Mesothelial cell of epicardium (in vitro differentiated cells): ENCODE measurements around the gene RPL10A. TPM values are rescaled to one million over a fixed set of nuclear protein-coding genes. Genes with fewer than 3 reads are reported as not detected.
A peak's percentile ranks its signal among the peaks of the same experiment; 100 is the strongest.

Experiments
- DNase-seq, 2 experiments: peaks; one replicate each; pipeline ENCODE4 v3.0.0; 2021; ENCODE audit warnings: low spot score in 2 of 2; ENCODE audit not compliant: unreplicated experiment in 2 of 2
- H3K27ac Mint-ChIP-seq: 2 replicates; pipeline ENCODE4 v1.8.0; 2021; ENCODE audit warnings: mixed read lengths
- H3K27me3 Mint-ChIP-seq: 2 replicates; pipeline ENCODE4 v1.8.0; 2021; ENCODE audit warnings: low read depth, mixed read lengths
- H3K36me3 Mint-ChIP-seq: 2 replicates; pipeline ENCODE4 v1.8.0; 2021; ENCODE audit warnings: mixed read lengths
- H3K4me1 Mint-ChIP-seq: 2 replicates; pipeline ENCODE4 v1.8.0; 2021; ENCODE audit warnings: mixed read lengths
- H3K4me3 Mint-ChIP-seq: 2 replicates; pipeline ENCODE4 v1.8.0; 2021; ENCODE audit warnings: mild to moderate bottlenecking, moderate library complexity, mixed read lengths
- H3K9me3 Mint-ChIP-seq: 2 replicates; pipeline ENCODE4 v1.8.0; 2021; ENCODE audit warnings: mixed read lengths
- CTCF ChIP-seq: fragments of 200-600 bp; sonication (generic); IDR thresholded peaks from one replicate; pipeline ENCODE4 v1.5.0; 2021; ENCODE audit warnings: antibody characterized with exemption; ENCODE audit not compliant: unreplicated experiment
- total RNA-seq: library from RNA; stranded (reverse); gene quantifications from 3 replicates; pipeline ENCODE4 v1.2.1, GENCODE V29; 2021

RPL10A gene
- total RNA-seq, 1 donor from 2014 or later, result 1,840 TPM

DNA sequence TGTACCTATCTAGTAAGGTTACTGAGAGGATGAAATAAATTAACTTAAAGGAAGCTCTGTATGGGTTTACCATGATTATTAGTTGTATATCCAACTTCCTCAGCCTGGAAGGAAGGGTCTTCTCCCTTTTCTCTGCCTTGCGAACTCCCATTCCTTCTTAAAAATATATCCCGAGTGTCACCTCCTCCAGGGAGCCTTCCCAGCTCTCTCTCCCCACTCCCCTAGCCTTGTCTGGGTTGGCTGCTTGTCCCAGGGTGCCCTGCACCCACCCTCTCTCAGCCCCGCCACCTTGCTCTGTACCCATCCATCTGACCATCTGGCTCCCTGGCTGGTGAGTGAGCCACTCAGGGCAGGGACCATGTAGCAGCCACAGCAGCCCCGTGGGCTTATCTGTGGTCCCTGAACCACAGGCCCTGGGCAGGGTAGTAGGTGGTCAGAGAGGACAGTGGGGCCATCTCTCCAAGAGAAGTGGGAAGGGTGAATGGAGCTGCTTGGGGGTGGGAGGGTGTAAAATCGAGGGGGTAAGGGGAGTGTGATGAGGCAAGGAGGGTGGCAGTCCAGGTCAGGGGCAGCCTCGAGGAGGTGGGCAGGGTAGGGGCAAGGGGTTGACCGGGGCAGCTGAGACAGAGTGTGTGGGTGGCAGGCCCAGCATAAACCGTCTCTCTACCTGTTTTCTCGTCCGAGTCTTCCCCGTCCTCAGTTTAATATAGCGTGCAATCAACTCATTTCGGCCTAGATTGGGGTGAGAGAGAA is 15.9 kb downstream of the RPL10A start:
- H3K4me3 Mint-ChIP-seq, result no peak overlapping the region
- peaks cover 45% of the 10 kb centered on the region for H3K4me1 Mint-ChIP-seq
- TF ChIP-seq CTCF, result no peak
- H3K36me3 Mint-ChIP-seq, result peaks cover 10% of the 10 kb centered on the region
- peak overlapping the region; percentile 99 for H3K27ac Mint-ChIP-seq
- H3K27me3 Mint-ChIP-seq, result no peaks in the 10 kb centered on the region
- no peaks in the 10 kb centered on the region for H3K9me3 Mint-ChIP-seq
- DNase-seq, result no peak

DNA sequence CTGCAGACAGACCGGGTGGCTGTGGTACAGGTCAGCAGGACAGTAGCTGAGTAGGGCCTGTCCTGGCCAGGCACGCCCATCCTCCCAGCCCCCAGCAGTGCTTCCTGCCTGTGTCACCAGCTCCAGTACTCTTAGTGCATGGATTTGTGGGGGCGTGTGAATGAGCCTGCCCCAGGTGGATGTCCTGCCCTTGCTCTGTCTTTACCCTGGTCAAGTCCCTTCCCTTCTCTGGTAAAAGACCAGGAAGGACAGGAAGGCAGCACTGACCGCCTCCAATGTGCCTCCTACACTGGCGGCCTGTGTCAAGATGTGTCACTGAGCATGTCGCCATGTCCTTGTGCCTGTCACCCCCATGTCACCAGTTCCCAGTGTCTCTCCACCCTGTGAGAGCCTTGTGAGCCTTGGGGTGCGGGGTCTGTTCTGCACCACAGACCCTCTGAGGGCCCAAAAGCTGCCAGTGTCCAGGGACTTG is 16.8 kb downstream of the RPL10A start:
- H3K4me3 Mint-ChIP-seq, result peak overlapping the region; percentile 49
- H3K27ac Mint-ChIP-seq, result peak overlapping the region; percentile 99
- H3K27me3 Mint-ChIP-seq, result no peaks in the 10 kb centered on the region
- H3K4me1 Mint-ChIP-seq, result peaks cover 47% of the 10 kb centered on the region
- H3K36me3 Mint-ChIP-seq, result peaks cover 9% of the 10 kb centered on the region
- DNase-seq, result no peak
- no peaks in the 10 kb centered on the region for H3K9me3 Mint-ChIP-seq
- TF ChIP-seq CTCF, result no peak

DNA sequence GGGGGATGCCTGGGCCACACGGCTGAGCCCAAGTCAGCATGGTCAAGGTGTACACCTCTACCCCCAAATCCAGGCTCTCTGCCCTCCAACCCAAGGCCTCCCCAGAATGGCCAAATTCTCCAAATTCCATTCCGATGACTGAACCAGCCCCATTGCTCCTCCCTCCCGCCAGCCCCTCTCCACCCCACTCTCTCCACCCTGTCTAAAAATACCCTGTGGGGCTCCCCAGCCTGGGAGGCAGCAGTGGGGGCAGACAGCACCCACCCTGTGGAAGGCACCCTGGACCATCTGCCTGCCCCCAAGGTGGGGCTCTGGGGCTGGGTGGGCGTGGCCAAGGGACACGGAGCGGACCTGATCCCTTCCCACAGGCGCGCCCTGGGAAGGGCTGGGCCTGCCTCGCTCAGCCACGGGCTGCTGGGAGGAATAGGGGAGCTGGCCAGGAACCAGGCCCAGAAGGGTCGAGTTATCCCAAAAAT is 17.2 kb downstream of the RPL10A start:
- Mint-ChIP-seq H3K36me3 (peaks cover 9% of the 10 kb centered on the region), H3K9me3 (no peaks in the 10 kb centered on the region)
- peak in 1 of 2 experiments; percentile 63 for DNase-seq

GRCh38 chr6:35486005-35486925 is 18.1 kb downstream of the RPL10A start:
- Mint-ChIP-seq H3K27me3 (no peaks in the 10 kb centered on the region), H3K9me3 (no peaks in the 10 kb centered on the region), H3K36me3 (peaks cover 9% of the 10 kb centered on the region), H3K4me1 (peaks cover 56% of the 10 kb centered on the region), H3K27ac (peak overlapping the region; percentile 99), H3K4me3 (peak overlapping the region; percentile 49)
- TF ChIP-seq CTCF, result no peak
- peak; percentile 76 to 89 for DNase-seq

More for the DNA sequence above, 17.2 kb downstream of the RPL10A start:
- peak overlapping the region; percentile 99 for H3K27ac Mint-ChIP-seq
- no peak for TF ChIP-seq CTCF
- H3K4me3 Mint-ChIP-seq, result peak overlapping the region; percentile 49
- H3K4me1 Mint-ChIP-seq, result peaks cover 50% of the 10 kb centered on the region
- no peaks in the 10 kb centered on the region for H3K27me3 Mint-ChIP-seq

GRCh38 chr6:35487658-35488516 is 19.7 kb downstream of the RPL10A start:
- H3K4me3 Mint-ChIP-seq, result peak overlapping the region; percentile 18
- H3K27ac Mint-ChIP-seq, result peak overlapping the region; percentile 99
- no peaks in the 10 kb centered on the region for H3K9me3 Mint-ChIP-seq
- peaks cover 7% of the 10 kb centered on the region for H3K36me3 Mint-ChIP-seq
- H3K27me3 Mint-ChIP-seq, result no peaks in the 10 kb centered on the region
- no peak for TF ChIP-seq CTCF
- peaks cover 68% of the 10 kb centered on the region for H3K4me1 Mint-ChIP-seq
- no peak for DNase-seq
